Prostate gland (tissue), 1 donor: ENCODE data around the gene FAM151B.

Source experiments
- POLR2A ChIP-seq: fragments of 450-650 bp; IDR thresholded peaks from one replicate; pipeline ENCODE4 v1.6.1; 2016; ENCODE audit warnings: antibody characterized with exemption, mild to moderate bottlenecking
- POLR2AphosphoS5 ChIP-seq: sonication (generic); formaldehyde crosslinking; IDR thresholded peaks from one replicate; pipeline ENCODE4 v1.6.1; 2017; ENCODE audit warnings: antibody characterized with exemption

GRCh38 chr5:80483636-80484232 lies 4.2 kb upstream of the FAM151B start:
- TF ChIP-seq POLR2AphosphoS5 = no peak
- no peak for TF ChIP-seq POLR2A
